Measurements from ENCODE around the gene FRAT2.
"Not testable (repeated sequence)": the region's sequence is repeated elsewhere in the genome, so short reads cannot be mapped to it uniquely, and the experiment has no call there.

The FRAT2 gene

GRCh38 chr10:97297556-97298222 lies 36.8 kb downstream of the FRAT2 start:
- H3K9me3 Mint-ChIP-seq (ENCODE audit: low read depth), result no peaks in the 10 kb centered on the region

GRCh38 chr10:97292862-97293198 lies 41.7 kb downstream of the FRAT2 start:
- H3K4me1 Mint-ChIP-seq (ENCODE audit: low read depth), result peaks cover 17% of the 10 kb centered on the region

More at GRCh38 chr10:97297556-97298222, 36.8 kb downstream of the FRAT2 start:
- Mint-ChIP-seq H3K27ac (no peak overlapping the region), H3K36me3 (no peaks in the 10 kb centered on the region), H3K4me3 (no peak overlapping the region), H3K4me1 (ENCODE audit: low read depth) (peaks cover 2% of the 10 kb centered on the region), H3K27me3 (no peaks in the 10 kb centered on the region)

GRCh38 chr10:97292097-97292861 lies 42.2 kb downstream of the FRAT2 start, which contains the start of gene ARHGAP19:
TSS of gene ARHGAP19 (minus strand) at chr10:97292637. CDS start at chr10:97292627, 10 bp downstream.
- Mint-ChIP-seq H3K4me3 (peak within 1 kb of the TSS; percentile 90), H3K27me3 (no peaks in the 10 kb centered on the region), H3K4me1 (ENCODE audit: low read depth) (peaks cover 17% of the 10 kb centered on the region), H3K9me3 (ENCODE audit: low read depth) (no peaks in the 10 kb centered on the region), H3K36me3 (no peaks in the 10 kb centered on the region), H3K27ac (peak within 1 kb of the TSS; percentile 72)

More at GRCh38 chr10:97292862-97293198, 41.7 kb downstream of the FRAT2 start:
- peak overlapping the region; percentile 72 for H3K27ac Mint-ChIP-seq
- no peaks in the 10 kb centered on the region for H3K36me3 Mint-ChIP-seq
- no peaks in the 10 kb centered on the region for H3K27me3 Mint-ChIP-seq
- peak overlapping the region; percentile 90 for H3K4me3 Mint-ChIP-seq
- H3K9me3 Mint-ChIP-seq (ENCODE audit: low read depth), result no peaks in the 10 kb centered on the region

GRCh38 chr10:97291357-97292096 lies 43.0 kb downstream of the FRAT2 start:
- Mint-ChIP-seq H3K27ac (peak overlapping the region; percentile 62), H3K9me3 (ENCODE audit: low read depth) (no peaks in the 10 kb centered on the region), H3K4me1 (ENCODE audit: low read depth) (peaks cover 17% of the 10 kb centered on the region), H3K36me3 (peaks cover 2% of the 10 kb centered on the region), H3K4me3 (peak overlapping the region; percentile 90), H3K27me3 (no peaks in the 10 kb centered on the region)

GRCh38 chr10:97290576-97291356 lies 43.8 kb downstream of the FRAT2 start:
- H3K36me3 Mint-ChIP-seq; H3K9me3 Mint-ChIP-seq (ENCODE audit: low read depth); H3K27me3 Mint-ChIP-seq; H3K27ac Mint-ChIP-seq: not testable (repeated sequence)
- peak overlapping the region; percentile 45 for H3K4me3 Mint-ChIP-seq
- H3K4me1 Mint-ChIP-seq (ENCODE audit: low read depth), result peaks cover 18% of the 10 kb centered on the region

- not testable (repeated sequence) for H3K36me3 Mint-ChIP-seq; H3K27me3 Mint-ChIP-seq; H3K9me3 Mint-ChIP-seq (ENCODE audit: low read depth); H3K4me3 Mint-ChIP-seq
- H3K27ac Mint-ChIP-seq, result peak overlapping the region; percentile 46
- H3K4me1 Mint-ChIP-seq (ENCODE audit: low read depth), result peaks cover 19% of the 10 kb centered on the region
Measured at GRCh38 chr10:97290076-97290475, 44.5 kb downstream of the FRAT2 start.
